AG04450 (cell line): ENCODE results near the gene ARHGAP32. TPM values are rescaled to one million over a fixed set of nuclear protein-coding genes. Genes with fewer than 3 reads are reported as not detected.

ENCODE experiments used
- CTCF ChIA-PET: fragments of 300-600, 350-600 bp; formaldehyde crosslinking; extraction: SDS; loops from one replicate; lab custom pipeline; 2022; ENCODE audit warnings: antibody characterized with exemption, inconsistent platforms; lab: Charles Lee
- POLR2A ChIA-PET: fragments of 350-600 bp; formaldehyde crosslinking; extraction: SDS; loops from one replicate; lab custom pipeline; 2021; ENCODE audit warnings: antibody characterized with exemption, inconsistent platforms; lab: Yijun Ruan, JAX
- DNase-seq: peaks from one replicate; pipeline ENCODE4 v3.0.0-alpha.2; 2011; ENCODE audit warnings: low read depth, low spot score
- H3K27ac ChIP-seq: one replicate; pipeline ENCODE4 v1.5.1; 2012; ENCODE audit warnings: low read depth, low read length, control low read depth
- H3K27me3 ChIP-seq: one replicate; pipeline ENCODE4 v1.6.0; 2012; ENCODE audit warnings: low read length; ENCODE audit not compliant: control insufficient read depth, insufficient read depth
- H3K4me3 ChIP-seq: 2 replicates; pipeline ENCODE4 v1.5.1; 2011; ENCODE audit warnings: mild to moderate bottlenecking, low read depth, low read length, control low read depth
- H3K9me3 ChIP-seq: 2 replicates; pipeline ENCODE4 v1.5.1; 2012; ENCODE audit warnings: low read length; ENCODE audit not compliant: control insufficient read depth, insufficient read depth
- polyA plus RNA-seq: library from polyadenylated mRNA; depleted of rRNA; stranded (reverse); fragments of >200 nt; gene quantifications from 2 replicates; pipeline ENCODE4 v1.2.3, GENCODE V29; 2011
- TF ChIP-seq, protein P1 (sequence below): IDR thresholded peaks from 2 replicates; pipeline ENCODE4 v1.5.1; 2011; ENCODE audit warnings: low read depth, low read length, control low read depth, inconsistent platforms

Gene ARHGAP32
- polyA plus RNA-seq, 1 experiment, result 7.5 TPM

DNA sequence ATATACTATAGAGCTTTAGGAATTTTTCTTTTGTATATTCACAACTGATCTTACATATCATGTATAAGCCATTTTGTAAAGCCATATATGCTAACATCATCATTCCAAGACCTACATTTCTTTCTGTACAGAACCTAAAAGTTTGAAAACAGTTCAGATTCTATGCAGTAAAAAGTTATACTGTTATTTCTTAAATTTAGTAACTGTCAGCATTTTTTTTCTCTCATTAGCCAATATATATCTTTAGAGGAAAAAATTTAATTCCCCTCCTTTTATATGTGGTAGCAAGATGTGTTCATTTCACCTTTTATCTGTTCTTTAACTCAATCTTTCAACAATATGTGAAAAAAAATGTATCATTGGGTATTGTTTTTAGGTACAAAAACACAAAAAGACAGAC is 129.0 kb downstream of the ARHGAP32 start:
- Histone ChIP-seq H3K27me3 (no peaks in the 10 kb centered on the region), H3K4me3 (no peak overlapping the region), H3K9me3 (no peaks in the 10 kb centered on the region), H3K27ac (no peak overlapping the region)
- ChIA-PET POLR2A (no interaction called here), CTCF (interaction anchor here (0.6 kb wide), 1 partner anchor 889 kb away, joined by 3 read pairs; no protein-coding TSS in a partner anchor)
- TF ChIP-seq, protein P1, sequence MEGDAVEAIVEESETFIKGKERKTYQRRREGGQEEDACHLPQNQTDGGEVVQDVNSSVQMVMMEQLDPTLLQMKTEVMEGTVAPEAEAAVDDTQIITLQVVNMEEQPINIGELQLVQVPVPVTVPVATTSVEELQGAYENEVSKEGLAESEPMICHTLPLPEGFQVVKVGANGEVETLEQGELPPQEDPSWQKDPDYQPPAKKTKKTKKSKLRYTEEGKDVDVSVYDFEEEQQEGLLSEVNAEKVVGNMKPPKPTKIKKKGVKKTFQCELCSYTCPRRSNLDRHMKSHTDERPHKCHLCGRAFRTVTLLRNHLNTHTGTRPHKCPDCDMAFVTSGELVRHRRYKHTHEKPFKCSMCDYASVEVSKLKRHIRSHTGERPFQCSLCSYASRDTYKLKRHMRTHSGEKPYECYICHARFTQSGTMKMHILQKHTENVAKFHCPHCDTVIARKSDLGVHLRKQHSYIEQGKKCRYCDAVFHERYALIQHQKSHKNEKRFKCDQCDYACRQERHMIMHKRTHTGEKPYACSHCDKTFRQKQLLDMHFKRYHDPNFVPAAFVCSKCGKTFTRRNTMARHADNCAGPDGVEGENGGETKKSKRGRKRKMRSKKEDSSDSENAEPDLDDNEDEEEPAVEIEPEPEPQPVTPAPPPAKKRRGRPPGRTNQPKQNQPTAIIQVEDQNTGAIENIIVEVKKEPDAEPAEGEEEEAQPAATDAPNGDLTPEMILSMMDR, result no peak
- DNase-seq, result no peak

GRCh38 chr11:129061492-129062230 is 130.5 kb downstream of the ARHGAP32 start:
- TF ChIP-seq, protein P1, result no peak
- no peak overlapping the region for H3K27ac ChIP-seq
- CTCF ChIA-PET, result no interaction called here
- no peak overlapping the region for H3K4me3 ChIP-seq
- POLR2A ChIA-PET, result no interaction called here
- no peak for DNase-seq
- no peaks in the 10 kb centered on the region for H3K9me3 ChIP-seq
- H3K27me3 ChIP-seq, result no peaks in the 10 kb centered on the region

GRCh38 chr11:129056916-129057315 is 135.2 kb downstream of the ARHGAP32 start:
- CTCF ChIA-PET, result no interaction called here
- TF ChIP-seq, protein P1, result no peak
- H3K4me3 ChIP-seq, result no peak overlapping the region
- no peak overlapping the region for H3K27ac ChIP-seq
- no peaks in the 10 kb centered on the region for H3K27me3 ChIP-seq
- POLR2A ChIA-PET, result no interaction called here
- no peaks in the 10 kb centered on the region for H3K9me3 ChIP-seq
- DNase-seq, result no peak

GRCh38 chr11:129055196-129055595 is 136.9 kb downstream of the ARHGAP32 start:
- TF ChIP-seq, protein P1, result no peak
- CTCF ChIA-PET, result no interaction called here
- Histone ChIP-seq H3K4me3 (no peak overlapping the region), H3K9me3 (no peaks in the 10 kb centered on the region), H3K27me3 (no peaks in the 10 kb centered on the region), H3K27ac (no peak overlapping the region)
- DNase-seq, result no peak
- POLR2A ChIA-PET, result no interaction called here

GRCh38 chr11:129048911-129049310 is 143.2 kb downstream of the ARHGAP32 start:
- no peak for DNase-seq
- Histone ChIP-seq H3K4me3 (no peak overlapping the region), H3K27ac (no peak overlapping the region), H3K9me3 (no peaks in the 10 kb centered on the region), H3K27me3 (no peaks in the 10 kb centered on the region)
- CTCF ChIA-PET, result no interaction called here
- TF ChIP-seq, protein P1, result no peak
- POLR2A ChIA-PET, result no interaction called here
